ENCODE results near the gene RPTOR.

- TF ChIP-seq POLR2AphosphoS5 (IDR thresholded peaks at IDR 0.05; ENCODE audit: borderline replicate concordance, low read depth, low read length) (no peak), EZH2 (IDR thresholded peaks at IDR 0.05) (no peak), FOXP2 (optimal IDR thresholded peaks at IDR 0.05; ENCODE audit: control extremely low read depth, extremely low read length, insufficient read depth) (no peak)
Measured at GRCh38 chr17:80783486-80783885, 238.8 kb downstream of the RPTOR start.
